ENCODE measurements around the gene ASXL1.

The ASXL1 gene

DNA sequence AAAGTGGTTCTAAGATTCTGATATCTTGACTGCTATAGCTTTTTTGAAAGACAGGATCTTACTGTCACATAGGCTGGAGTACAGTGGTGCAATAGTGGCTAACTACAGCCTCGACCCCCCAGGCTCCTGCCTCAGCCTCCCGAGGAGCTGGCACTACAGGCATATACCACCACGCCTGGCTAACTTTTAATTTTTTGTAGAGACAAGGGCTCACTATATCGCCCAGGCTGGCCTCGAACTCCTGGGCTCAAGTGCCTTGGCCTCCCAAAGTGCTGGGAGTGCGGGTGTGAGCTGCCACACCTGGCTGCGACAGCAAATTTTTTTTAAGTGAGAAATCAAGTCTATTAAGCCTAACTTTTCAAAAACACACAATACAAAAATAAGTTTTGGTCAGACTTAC, 120.4 kb downstream of the ASXL1 start:
- peaks cover 10 to 27% (median 12%) of the 10 kb centered on the region in 11 experiments; a peak in 21 of 22 replicates for H3K36me3 ChIP-seq
- peak overlapping the region; percentile 91 to 99 (median 97) for H3K4me2 ChIP-seq

DNA sequence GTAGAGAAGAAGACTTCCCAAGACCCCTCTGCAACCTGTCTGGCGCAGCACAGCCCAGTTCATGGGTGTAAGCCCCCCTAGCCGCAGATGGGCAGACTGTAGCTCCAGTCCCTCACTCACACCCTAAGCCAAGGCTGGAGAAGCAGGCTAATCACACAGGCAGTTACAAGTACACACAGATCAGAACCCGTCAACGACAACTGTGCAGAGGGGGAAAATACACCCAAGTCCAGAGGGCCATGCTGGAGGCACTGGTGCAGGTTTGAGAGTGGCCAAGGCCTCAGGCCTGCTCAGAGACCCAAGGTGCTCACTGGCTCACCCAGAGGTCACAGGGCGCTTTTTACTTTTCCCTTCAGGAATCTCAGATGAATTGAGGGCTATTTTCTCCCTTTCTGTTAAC, 120.9 kb downstream of the ASXL1 start:
- H3K27ac ChIP-seq = peak overlapping the region in 3 of 11 experiments; percentile 4 to 22 (median 19); a peak in 2 of 22 replicates
- H3K9ac ChIP-seq = peak overlapping the region in 4 of 11 experiments; percentile 12 to 41 (median 35); a peak in 3 of 22 replicates
- peaks cover 74 to 89% (median 86%) of the 10 kb centered on the region in 11 experiments; a peak in 21 of 22 replicates for H4K20me1 ChIP-seq
- no peaks in the 10 kb centered on the region for H3K27me3 ChIP-seq
- peaks cover 80 to 86% (median 84%) of the 10 kb centered on the region in 10 experiments for H3K4me1 ChIP-seq
- no peaks in the 10 kb centered on the region for H3K9me3 ChIP-seq (replicated peaks in 1 of 11)
- no peak for TF ChIP-seq Cebpa-rat (IDR thresholded peaks at IDR 0.05)
- peaks cover 7 to 23% (median 8%) of the 10 kb centered on the region in 11 experiments; a peak in 21 of 22 replicates for H3K36me3 ChIP-seq
- no peak overlapping the region for H3K4me3 ChIP-seq
- peak overlapping the region; percentile 91 to 99 (median 97) for H3K4me2 ChIP-seq

More for the DNA sequence above, 120.4 kb downstream of the ASXL1 start:
- Histone ChIP-seq H3K4me3 (no peak overlapping the region), H3K9me3 (replicated peaks in 1 of 11) (no peaks in the 10 kb centered on the region), H3K4me1 (peaks cover 84 to 90% (median 88%) of the 10 kb centered on the region in 10 experiments), H3K9ac (peak overlapping the region in 4 of 11 experiments; percentile 12 to 41 (median 32); a peak in 3 of 22 replicates), H3K27ac (peak overlapping the region in 3 of 11 experiments; percentile 4 to 22 (median 19); a peak in 1 of 22 replicates), H3K27me3 (no peaks in the 10 kb centered on the region), H4K20me1 (peaks cover 74 to 93% (median 90%) of the 10 kb centered on the region in 11 experiments; a peak in 21 of 22 replicates)
- no peak for TF ChIP-seq Cebpa-rat (IDR thresholded peaks at IDR 0.05)

DNA sequence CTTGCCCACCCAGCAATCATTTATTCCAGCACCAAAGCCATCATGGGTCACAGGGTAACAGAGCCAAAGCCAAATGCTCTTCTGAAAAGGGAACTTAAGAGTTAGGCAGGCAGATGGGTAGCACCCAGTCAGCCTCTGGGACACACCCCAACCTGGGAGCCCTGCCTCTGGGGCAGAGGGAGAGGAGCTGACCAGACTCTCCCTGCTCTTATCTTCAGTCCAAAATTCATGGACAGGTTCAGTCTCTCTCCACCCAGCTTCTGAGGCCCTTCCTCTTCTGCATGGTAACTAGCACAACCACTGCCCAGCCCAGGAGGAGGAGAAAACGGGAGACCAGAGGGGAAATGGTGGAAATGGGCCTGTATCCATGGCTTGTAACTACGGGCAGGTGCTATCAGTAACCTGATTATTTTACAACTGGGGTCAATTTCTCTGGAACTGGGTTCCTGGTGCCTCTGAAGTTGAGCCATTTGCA, 121.6 kb downstream of the ASXL1 start:
- Histone ChIP-seq H3K4me1 (peaks cover 73 to 78% (median 76%) of the 10 kb centered on the region in 10 experiments), H3K27ac (peak overlapping the region in 2 of 11 experiments; percentile 4 to 6; a peak in 1 of 22 replicates), H3K9ac (peak overlapping the region in 8 of 11 experiments; percentile 17 to 86 (median 38); a peak in 9 of 22 replicates), H3K4me3 (no peak overlapping the region), H3K9me3 (replicated peaks in 1 of 11) (no peaks in the 10 kb centered on the region), H3K27me3 (no peaks in the 10 kb centered on the region), H4K20me1 (peaks cover 68 to 82% (median 78%) of the 10 kb centered on the region in 11 experiments; a peak in 21 of 22 replicates), H3K36me3 (peaks cover 0 to 16% (median 3%) of the 10 kb centered on the region in 11 experiments; a peak in 13 of 22 replicates), H3K4me2 (peak overlapping the region; percentile 91 to 99 (median 97))
- no peak for TF ChIP-seq Cebpa-rat (IDR thresholded peaks at IDR 0.05)

GRCh38 chr20:32480371-32481241, 122.5 kb downstream of the ASXL1 start:
- peak overlapping the region; percentile 91 to 99 (median 97) for H3K4me2 ChIP-seq
- H3K9ac ChIP-seq = peak overlapping the region; percentile 40 to 97 (median 80); a peak in 18 of 22 replicates
- H3K27me3 ChIP-seq = no peaks in the 10 kb centered on the region
- H3K4me3 ChIP-seq = peak overlapping the region in 8 of 10 experiments; percentile 1 to 95 (median 86); a peak in 12 of 20 replicates
- H3K4me1 ChIP-seq = peaks cover 68 to 74% (median 71%) of the 10 kb centered on the region in 10 experiments
- no peak for TF ChIP-seq Cebpa-rat (IDR thresholded peaks at IDR 0.05)
- H3K36me3 ChIP-seq = peaks cover 0 to 15% (median 3%) of the 10 kb centered on the region in 11 experiments; a peak in 7 of 22 replicates
- H3K27ac ChIP-seq = peak overlapping the region in 5 of 11 experiments; percentile 4 to 40 (median 6); a peak in 4 of 22 replicates
- H3K9me3 ChIP-seq (replicated peaks in 1 of 11) = no peaks in the 10 kb centered on the region
- H4K20me1 ChIP-seq = peaks cover 60 to 73% (median 70%) of the 10 kb centered on the region in 11 experiments; a peak in 21 of 22 replicates

- H3K4me2 ChIP-seq = peak overlapping the region; percentile 91 to 99 (median 97)
- peaks cover 51 to 64% (median 60%) of the 10 kb centered on the region in 11 experiments; a peak in 21 of 22 replicates for H4K20me1 ChIP-seq
- peak overlapping the region; percentile 68 to 95 (median 85); a peak in 18 of 20 replicates for H3K4me3 ChIP-seq
- peaks cover 68 to 74% (median 71%) of the 10 kb centered on the region in 10 experiments for H3K4me1 ChIP-seq
- TF ChIP-seq Cebpa-rat (IDR thresholded peaks at IDR 0.05) = no peak
- H3K27me3 ChIP-seq = no peaks in the 10 kb centered on the region
- H3K9me3 ChIP-seq (replicated peaks in 1 of 11) = no peaks in the 10 kb centered on the region
- H3K27ac ChIP-seq = peak overlapping the region in 6 of 11 experiments; percentile 77 to 98 (median 78); a peak in 12 of 22 replicates
- H3K9ac ChIP-seq = peak overlapping the region; percentile 79 to 97 (median 85)
- H3K36me3 ChIP-seq = peaks cover 0 to 15% (median 4%) of the 10 kb centered on the region in 11 experiments; a peak in 7 of 22 replicates
These were observed 123.4 kb downstream of the ASXL1 start for GRCh38 chr20:32481311-32482142.

GRCh38 chr20:32482143-32482441, 124.0 kb downstream of the ASXL1 start:
- Histone ChIP-seq H3K4me1 (peaks cover 63 to 71% (median 67%) of the 10 kb centered on the region in 10 experiments), H3K4me3 (peak overlapping the region; percentile 68 to 95 (median 85)), H3K4me2 (peak overlapping the region; percentile 91 to 99 (median 97)), H3K9me3 (replicated peaks in 1 of 11) (no peaks in the 10 kb centered on the region), H4K20me1 (peaks cover 46 to 58% (median 55%) of the 10 kb centered on the region in 11 experiments; a peak in 21 of 22 replicates), H3K36me3 (peaks cover 0 to 15% (median 5%) of the 10 kb centered on the region in 11 experiments; a peak in 7 of 22 replicates), H3K27ac (peak overlapping the region; percentile 20 to 98 (median 77); a peak in 20 of 22 replicates), H3K27me3 (no peaks in the 10 kb centered on the region), H3K9ac (peak overlapping the region; percentile 79 to 97 (median 85))
- no peak for TF ChIP-seq Cebpa-rat (IDR thresholded peaks at IDR 0.05)

- Histone ChIP-seq H4K20me1 (peaks cover 40 to 53% (median 49%) of the 10 kb centered on the region in 11 experiments; a peak in 21 of 22 replicates), H3K27ac (peak overlapping the region; percentile 20 to 98 (median 77); a peak in 21 of 22 replicates), H3K4me1 (peaks cover 57 to 65% (median 61%) of the 10 kb centered on the region in 10 experiments), H3K36me3 (peaks cover 0 to 15% (median 5%) of the 10 kb centered on the region in 11 experiments; a peak in 7 of 22 replicates), H3K4me2 (peak overlapping the region; percentile 91 to 99 (median 97)), H3K9me3 (replicated peaks in 1 of 11) (no peaks in the 10 kb centered on the region), H3K4me3 (peak overlapping the region; percentile 68 to 95 (median 85)), H3K9ac (peak overlapping the region; percentile 79 to 97 (median 85)), H3K27me3 (no peaks in the 10 kb centered on the region)
- no peak for TF ChIP-seq Cebpa-rat (IDR thresholded peaks at IDR 0.05)
These were observed 124.5 kb downstream of the ASXL1 start for GRCh38 chr20:32482442-32483261.

Measured in BLaER1 treated with 17β-estradiol and CSF1 and Interleukin-3, amounts not matched to agents 10 nM and 100 nM (cell line).